DMS 273 treated with DMSO at 0.1 percent for 48 hours (cell line): ENCODE measurements around the gene FCN3.

Source experiments
- DNase-seq: peaks from one replicate; lab custom pipeline; 2025; lab: John Stamatoyannopoulos, UW

Gene FCN3

DNA sequence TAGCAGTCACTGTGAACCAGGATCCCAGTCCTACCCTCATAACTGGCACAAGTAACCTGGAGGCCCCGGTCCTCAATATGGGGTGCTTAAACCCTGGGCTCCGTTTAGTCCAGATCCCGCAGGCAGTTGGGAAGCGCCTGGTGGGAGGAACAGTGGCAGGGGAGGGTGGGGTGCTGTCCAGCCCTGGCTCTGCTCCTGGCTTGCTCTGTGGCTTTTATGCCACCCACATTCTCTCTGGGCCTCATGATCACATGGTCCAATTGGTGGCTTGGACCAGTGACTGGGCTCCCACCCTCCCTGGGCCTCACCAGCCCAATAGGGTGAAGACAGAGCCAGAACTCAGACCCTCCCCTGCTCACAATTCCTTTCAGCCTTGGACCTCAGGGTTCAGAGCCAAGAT lies 5.6 kb upstream of the FCN3 start:
- DNase-seq: no peak

DNA sequence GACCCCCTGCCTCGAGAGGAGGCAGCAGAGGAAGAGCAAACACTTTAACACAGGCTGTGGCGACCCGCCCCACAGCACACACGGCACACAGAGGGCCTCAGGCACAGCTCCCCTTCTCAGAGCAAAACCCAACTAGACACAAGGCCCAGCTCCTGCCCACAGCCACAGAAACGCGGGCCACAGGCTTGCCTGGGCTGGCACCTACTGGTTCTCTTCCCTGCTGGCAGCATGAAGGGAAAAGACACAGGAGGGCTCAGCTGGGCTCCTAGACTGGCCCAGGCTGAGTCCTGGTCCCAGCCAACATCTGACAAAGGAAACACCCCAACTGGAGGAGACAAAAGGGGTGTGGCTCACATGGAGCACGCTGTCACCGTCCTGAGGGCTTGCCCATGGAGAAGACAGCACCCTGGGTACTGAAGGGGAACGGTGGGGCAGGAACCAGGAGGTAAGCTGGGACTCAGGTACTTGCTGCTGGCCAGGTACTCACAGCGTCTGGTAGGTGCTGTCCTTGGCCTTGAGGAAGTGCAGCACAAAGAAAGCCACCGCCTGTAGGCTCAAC lies 5.0 kb upstream of the FCN3 start:
- no peak for DNase-seq

DNA sequence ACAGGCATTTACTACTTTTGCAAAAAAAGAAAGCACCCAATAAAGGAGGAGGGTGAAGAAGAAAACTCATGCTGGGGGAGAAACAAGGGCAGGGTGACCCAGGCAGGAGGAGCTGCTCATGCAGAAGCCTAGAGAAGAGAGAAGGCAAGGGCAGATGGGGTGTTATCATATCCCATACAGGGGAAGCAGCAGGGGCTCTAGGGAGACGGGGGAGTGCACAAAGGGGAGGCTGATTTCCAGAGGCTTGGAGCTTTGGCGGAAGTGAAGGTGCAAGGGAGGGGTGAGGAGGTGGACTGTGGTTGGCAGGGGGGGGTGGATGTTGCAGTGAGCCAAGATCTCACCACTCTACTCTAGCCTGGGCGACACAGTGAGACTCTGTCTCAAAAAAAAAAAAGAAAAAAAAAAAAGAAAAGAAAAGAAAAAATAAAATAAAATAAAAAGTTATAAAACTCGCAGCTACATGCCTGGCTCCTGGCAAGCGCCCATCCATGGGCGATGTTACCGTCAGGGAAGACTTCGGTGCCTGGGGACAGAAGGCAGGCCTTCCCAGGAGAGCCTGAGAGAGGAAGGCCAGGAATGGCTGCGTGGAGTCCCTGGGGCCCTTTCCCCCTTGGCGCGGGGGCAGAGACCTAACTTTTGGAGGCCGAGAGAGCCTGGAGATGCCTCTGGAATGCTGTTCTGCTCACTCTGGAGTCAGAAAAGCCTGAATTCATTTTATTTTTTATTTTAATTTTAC lies 3.3 kb upstream of the FCN3 start:
- no peak for DNase-seq

DNA sequence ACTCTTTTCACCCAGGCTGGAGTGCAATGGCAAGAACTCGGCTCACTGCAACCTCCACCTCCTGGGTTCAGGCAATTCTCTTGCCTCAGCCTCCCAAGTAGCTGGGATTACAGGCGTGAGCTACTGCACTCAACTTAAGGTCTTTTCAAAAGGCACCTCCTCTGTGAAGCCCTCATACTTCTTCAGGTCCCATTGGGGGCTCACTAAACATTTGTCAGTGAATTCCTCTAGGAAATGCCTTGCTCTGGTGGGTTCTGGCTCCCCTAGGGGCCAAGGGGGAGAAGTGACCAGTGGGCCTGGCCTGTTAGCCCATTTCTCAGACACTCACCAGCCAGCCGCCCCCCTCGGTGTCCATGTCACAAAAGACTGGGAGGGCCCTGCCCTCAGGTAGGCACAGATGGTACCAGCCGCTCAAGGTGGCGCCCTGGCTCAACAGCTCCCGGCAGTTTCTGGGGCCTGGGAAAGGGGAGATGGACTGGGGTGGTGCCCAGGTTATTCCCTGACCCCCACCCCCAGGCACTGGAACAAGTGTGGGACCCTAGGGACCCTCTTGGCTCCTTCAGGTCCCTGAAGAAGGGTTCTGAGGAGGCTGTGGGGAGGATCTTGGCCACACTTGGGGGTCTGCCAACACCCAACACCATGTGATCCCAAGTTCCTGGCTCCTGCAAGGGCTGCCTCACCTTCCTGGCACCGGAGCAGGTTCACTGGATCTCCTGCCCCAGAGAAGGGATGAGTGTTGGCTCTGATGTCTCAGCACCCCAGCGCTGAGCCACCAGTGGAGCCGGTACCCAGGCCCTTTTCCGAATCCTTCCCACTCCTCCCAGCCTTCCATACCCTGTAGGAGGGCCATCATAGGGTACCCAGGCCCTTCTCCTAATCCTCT lies 1.6 kb downstream of the FCN3 start:
- DNase-seq: no peak

DNA sequence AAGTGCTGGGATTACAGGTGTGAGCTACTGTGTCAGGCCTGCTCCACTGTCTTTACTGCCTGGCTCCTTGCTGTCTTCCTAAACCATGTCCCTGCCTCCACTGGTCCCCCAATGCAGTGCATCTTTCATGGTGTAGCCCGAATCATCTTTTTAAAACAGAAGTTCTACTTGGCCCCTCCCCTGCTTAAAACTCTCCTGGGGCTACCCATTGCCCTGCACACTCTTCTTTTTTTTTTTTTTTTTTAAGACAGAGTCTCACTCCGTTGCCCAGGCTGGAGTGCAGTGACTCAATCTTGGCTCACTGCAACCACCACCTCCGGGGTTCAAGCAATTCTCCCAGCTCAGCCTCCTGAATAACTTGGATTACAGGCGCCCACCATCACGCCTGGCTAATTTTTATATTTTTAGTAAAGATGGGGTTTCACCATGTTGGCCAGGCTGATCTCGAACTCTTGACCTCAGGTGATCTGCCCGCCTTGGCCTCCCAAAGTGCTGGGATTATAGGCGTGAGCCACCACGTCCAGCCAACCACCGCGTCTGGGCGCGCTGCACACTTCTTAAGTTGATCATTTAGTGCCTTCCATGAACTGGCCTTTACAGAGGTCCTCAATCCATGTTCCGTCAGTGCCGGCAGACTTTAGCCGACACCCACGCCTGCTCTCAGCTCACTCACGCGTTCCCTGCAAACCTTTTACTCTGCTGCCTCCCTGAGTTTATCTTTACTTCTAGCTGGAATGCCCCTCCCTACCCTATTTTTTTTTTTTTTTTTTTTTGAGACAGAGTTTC lies 2.4 kb downstream of the FCN3 start:
- no peak for DNase-seq

DNA sequence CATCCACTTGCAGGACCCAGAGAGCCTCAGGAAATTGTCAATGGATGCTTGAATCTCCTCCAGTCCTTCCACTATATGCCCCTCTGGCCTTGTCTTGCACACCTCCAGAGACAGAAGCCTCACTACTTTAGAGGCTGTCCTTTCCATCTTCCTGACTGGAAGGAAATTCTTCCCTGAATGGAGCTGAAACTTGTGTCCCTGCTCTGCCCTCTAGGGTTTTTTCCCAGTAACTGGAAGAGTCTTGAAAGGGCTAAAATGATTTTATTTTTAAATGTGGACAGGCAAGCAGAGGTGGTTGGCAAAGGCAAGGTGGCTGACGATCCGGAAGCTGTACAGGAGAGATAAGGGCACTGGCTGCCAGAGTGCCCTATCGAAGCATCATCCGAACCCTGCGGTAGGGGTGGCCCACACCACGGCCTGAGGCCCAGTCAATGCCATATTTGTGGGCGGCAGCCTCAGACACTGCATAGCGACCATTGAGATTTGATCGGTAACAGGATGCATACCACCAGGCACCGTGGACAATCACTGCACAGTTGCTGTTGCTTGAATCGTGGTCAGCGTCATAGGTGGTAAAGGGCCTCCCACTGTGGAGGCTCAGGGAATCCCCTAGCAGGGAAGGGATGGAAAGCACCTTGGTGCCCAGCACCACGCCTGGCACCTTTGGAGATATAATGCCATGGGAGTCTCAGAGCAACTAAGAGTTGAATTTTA lies 5.6 kb downstream of the FCN3 start:
- no peak for DNase-seq

DNA sequence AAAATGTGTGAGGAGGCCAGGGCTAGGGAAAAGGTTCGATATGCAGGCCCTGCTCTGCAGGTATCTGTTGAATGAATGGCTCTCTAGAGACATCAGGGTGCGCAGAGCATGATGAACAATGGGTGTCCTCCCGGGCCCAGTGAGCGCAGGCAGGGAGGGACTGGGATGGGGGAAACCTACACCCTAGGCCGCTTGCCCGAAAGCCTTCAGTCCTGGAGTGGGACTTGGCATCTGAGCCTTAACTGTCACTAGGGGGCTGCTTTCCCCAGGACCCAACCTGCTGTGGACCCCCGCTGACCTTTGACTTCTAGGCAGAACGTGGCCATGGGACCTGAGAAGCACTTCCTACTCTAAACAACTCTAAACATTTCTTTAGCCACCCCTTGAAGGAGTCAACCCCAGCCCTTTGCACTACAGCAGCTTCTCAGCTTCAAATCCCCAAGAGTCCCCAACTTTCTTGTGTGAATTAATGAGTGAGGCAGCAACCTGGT lies 7.4 kb downstream of the FCN3 start:
- no peak for DNase-seq

DNA sequence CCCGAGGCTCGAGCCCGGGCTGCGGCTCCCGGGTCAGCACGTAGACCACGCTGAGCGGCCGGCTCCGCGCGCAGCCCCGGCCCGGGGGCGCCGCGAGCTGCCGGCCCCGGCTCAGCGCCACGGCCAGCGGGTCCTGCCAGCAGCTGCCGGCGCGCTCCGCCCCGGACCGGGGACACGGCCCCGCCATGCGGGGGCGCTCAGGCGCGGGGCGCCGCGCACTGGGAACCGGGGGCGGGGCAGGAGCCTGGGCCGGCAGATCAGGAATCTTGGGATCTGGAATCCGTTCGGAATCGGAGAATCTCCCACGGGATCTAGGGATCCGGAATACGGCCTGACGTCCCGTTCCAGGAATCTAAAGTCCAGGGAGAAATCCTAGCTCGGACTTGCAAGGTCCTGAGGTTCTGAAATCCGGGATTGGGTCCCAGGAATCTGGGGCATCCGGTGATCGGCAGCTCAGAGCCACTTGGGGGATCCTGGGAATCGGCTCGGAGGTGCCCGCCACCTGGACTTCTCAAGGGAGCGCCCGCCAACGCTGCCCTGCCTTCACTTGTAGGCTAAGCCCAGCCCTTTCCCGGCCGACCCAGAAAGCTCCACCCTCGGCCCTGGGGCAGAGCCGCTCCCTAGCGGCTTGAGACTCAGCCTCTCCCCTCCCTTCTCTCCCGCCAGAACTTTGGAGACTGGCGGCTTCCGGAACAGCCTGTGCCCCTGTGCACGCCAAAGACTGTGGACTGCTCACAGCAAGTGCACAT lies 8.0 kb downstream of the FCN3 start, which contains the start of gene MAP3K6:
Gene MAP3K6, minus strand, starts transcription at position 551 of the 749 bp plus-strand sequence. Its CDS starts 364 bp downstream, at position 187.
- peak; percentile 72 for DNase-seq

DNA sequence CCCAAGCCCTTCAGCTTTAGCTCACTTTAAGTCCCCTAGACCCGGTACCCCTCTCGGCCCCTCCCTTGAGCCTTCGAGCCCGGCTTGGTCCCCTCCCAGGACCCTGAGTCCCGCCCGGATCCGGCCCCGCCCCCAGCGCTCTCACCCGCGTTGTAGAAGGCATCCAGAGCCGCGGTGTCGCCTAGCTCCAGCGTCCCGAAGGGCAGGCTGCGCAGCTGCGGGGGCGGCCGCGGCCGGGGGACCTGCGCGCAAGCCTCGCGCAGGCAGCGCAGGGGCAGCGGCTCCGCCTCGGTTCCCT lies 8.6 kb downstream of the FCN3 start:
- peak; percentile 46 for DNase-seq

DNA sequence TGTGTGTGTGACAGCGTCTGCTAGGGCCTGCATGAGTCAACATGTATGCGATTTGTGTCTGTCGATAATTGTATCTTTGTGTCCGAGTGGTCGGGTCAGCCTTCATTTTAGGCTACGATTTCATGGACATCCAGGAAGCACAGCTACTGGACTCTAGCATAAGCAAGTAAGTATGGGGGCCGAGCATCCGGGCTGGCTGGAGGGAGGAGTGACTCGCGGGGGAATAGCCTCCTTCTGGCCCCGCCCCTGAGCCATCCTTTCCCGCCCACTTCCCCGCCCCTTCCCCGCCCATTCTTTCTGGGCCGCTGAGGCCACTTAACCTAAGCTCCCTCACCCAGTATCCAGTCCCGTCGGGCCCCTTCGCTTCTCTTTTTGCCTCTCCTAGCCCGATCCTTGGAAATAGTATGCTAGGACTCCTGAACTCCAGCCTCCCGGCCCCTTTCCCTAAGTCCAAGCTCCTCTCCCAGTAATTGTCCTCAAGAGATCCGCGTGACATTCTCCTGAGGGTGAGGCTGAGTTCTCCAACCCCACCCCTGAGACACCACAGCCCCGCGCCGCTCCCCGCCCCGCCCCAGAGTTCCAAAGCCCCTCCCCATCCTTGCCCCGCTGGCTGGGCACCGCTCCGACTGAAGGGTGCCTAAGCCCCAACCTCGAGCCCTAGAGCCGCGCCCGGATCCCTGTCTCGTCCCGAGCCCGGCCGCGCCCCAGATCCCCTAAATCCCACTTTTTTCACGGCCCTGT lies 9.1 kb downstream of the FCN3 start:
- DNase-seq: peak; percentile 79

DNA sequence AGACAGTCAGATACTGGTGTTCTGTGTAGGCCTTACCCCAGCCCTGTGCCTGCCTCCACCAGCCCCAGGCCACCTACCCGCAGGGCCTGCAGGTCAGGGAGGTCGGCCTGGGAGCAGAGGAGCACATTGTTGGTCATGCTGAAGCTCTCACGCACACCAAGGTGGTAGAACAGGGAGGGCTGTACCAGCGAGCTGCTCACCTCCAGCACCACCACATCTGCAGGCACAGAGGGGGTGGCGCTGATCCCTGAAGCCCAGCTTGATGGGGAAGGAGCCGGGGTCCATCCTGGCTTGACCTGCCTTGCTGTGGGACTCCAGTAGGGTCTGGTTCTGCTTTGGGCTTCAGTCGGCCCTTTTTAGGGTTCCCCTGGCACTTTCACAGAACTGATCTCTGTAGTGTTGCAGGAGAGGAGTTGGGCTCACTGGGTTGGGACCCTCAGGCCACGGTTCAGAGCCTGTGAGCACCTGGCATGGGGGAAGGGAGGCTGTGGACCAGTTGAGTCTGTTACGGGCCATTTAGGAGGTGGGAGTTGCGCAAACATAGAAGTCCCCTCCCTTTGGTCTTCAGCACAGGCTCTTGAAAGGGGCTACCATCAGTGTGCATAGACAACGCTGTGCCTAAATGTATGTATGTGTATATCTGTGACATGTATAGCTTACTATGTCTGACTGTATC lies 9.8 kb downstream of the FCN3 start:
- DNase-seq: no peak

DNA sequence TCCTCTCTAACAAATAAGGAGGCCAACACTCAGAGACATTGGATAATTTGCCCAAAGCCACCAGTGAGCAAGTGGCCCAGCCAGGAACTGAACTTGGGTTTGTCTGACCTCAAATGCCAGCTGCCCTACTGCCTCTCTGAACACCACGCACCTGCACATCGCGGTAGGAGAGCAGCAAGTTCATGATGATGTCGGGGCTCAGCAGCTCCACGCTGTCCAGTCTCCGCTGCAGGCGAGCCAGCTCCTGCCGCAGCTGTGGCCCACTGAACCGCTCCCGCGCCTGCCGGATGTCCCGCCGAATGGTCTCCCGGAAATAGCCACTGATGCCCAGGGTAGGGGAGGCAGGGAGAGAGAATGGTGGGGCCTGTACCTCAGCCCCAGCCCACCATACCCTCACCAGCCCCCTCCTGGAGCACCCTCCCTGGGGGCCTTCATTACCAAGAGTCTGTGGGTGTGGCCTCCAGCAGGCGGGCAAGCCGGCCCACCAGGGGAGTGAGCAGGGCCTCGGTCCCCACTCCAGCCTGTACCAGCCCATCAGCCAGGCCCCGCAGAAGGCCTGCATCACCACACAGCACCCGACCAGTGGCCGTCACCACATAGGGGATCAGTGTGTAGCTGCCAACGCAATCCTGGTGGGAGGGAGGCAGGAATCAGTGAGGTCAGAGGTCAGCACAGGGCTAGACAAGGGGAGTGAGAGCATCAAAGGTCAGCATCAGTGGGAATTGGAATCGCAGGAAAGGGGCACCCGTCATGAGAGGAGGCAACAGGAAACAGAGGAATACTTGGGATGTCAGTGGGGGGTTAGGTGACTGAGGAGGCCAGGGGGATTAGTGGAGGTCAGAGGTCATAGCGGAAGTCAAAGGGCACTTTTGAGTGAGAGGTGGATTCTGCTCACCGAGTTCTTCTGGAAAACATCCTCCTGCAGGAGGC lies 10.6 kb downstream of the FCN3 start:
- DNase-seq: no peak

DNA sequence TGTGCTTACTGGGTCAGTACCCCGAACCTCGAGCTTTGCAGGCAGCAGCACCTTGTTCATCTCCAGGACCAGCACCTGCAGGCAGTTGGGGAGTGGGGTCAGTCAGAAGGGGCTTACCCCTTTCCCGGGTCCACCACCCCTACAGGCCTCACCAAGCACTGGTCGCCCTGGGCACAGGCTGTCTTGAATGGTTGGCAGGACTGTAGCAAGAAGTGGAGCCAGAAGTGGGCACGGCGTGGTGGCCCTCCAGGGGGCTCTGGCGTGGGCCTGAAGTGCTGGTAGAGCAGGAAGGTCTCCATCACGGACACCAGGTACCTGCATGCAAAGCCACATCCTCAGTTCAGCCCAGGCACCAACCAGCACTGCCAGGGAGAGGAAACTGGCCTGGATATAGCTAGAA lies 13.1 kb downstream of the FCN3 start:
- DNase-seq: no peak

DNA sequence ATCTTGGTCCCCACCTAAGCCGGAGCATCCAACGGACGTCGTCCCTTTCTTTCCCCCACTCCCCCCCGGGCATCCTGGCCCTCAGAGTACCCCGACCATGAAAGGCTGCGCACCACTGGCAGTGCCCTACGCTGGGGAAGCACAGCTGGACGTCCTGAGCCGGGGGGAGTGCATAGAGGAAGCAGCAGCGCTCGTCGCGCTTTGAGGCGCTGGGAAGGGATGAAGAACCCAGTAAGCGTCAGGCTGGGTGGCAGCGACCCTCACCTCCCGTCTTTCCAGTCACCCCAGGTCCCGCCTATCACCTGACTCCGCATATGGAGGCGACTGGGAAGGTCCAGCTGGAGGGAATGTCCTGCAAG lies 13.6 kb downstream of the FCN3 start:
- no peak for DNase-seq

DNA sequence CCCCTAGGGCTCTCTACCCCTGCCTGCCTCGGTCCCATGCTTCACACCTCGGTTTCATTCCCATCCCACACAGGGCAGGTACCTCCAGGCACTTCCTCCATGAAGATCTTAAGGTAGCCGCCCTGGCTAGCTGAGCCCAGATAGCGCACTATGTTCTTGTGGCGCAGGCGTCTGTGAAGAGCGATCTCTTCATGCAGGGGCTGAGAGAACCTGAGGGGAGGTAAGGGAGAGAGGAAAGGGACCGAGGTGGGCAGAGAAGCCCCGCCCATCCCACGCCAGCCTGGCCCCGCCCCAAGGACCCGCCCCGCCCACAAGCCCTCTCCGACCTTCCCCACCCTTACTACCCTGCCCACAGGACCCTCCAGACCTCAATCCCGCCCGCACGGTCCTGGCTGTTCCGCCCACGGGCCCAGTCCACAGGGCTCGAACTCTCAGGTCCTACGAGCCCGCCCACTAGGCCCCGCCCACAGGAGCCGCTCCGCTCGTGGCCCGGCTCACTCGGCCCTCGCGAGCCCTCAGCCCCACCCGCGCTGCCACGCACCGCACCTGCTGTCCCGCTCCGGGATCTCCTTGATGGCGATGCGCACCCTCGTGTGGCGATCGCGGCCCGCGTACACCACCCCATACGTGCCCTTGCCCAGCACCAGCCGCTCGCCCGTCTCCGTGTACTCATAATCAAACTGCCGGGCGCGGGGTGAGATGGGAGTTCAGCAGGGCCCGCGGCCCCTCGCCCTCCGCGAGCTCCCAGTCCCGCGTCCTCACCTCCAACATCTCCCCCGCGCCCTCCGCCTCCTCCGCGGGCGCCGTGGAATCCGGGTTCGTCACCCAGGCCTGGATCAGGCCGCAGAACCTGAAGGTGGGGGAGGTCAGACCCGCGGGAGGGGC lies 14.2 kb downstream of the FCN3 start:
- no peak for DNase-seq

DNA sequence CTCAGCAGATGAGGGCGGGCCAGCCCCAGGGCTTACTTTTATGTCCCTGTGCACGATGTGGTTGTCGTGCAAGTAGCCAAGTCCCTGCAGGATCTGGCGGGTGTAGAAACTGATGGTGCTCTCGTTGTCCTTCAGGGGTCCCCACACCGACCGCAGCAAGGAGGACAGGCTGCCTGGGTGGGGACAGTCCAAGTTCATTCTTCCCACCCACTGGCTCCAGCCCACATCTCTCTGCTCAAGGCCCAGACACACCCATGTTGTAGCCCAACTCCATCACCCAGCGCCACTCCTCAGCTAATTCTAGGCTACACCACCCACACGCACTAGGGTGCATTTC lies 14.8 kb downstream of the FCN3 start:
- DNase-seq: no peak

DNA sequence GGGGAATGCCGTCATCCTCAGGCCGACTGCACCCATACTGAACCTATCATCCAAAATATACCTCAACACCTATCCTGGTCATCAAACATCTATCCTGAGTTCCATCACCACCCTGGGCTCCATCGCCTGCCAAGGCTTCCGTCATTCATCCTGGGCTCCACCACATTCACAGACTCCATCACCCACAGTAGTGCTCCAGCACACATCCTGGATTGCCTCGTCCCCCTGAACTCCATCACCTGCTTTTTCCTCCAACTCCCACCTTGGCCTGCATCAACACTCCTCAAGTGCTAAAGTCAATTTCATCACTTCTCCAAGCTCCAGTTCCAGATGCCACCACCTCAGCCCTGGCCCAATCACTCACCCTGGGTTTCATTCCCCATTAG lies 15.7 kb downstream of the FCN3 start:
- DNase-seq: no peak
